Testis (tissue), 3 donors: ENCODE data around the gene ATP6V1E1. TPM values are rescaled to one million over a fixed set of nuclear protein-coding genes. Genes with fewer than 3 reads are reported as not detected.

Experiments used
- DNase-seq: peaks from one replicate; pipeline ENCODE4 v3.0.0-alpha.2; 2019
- H3K27ac ChIP-seq, 2 donors: fragments of 200-600 bp; sonication (generic); one replicate each; pipeline ENCODE4 v1.5.1; 2019
- H3K27me3 ChIP-seq: fragments of 200-600 bp; sonication (generic); one replicate; pipeline ENCODE4 v1.5.1; 2019
- H3K36me3 ChIP-seq: fragments of 200-600 bp; sonication (generic); one replicate; pipeline ENCODE4 v1.5.1; 2017; ENCODE audit warnings: low read depth; ENCODE audit errors: missing control alignments
- H3K4me1 ChIP-seq: fragments of 200-600 bp; sonication (generic); one replicate; pipeline ENCODE4 v1.5.1; 2019
- H3K4me3 ChIP-seq, 2 donors: fragments of 200-600 bp; sonication (generic); one replicate each; pipeline ENCODE4 v1.5.1; 2017 to 2019
- H3K9me3 ChIP-seq: fragments of 200-600 bp; sonication (generic); one replicate; pipeline ENCODE4 v1.5.1; 2017
- CTCF ChIP-seq, 3 experiments: fragments of 450-650 bp in 2 of 3; fragments of 200-600 bp in 1 of 3; sonication (generic) in 1 of 3; IDR thresholded peaks; one replicate each; pipeline ENCODE4 v1.5.1; 2016 to 2019; ENCODE audit warnings: antibody characterized with exemption in 3 of 3, mild to moderate bottlenecking in 2 of 3, moderate library complexity in 1 of 3
- POLR2A ChIP-seq: fragments of 450-650 bp; IDR thresholded peaks from one replicate; pipeline ENCODE4 v1.6.1; 2017; ENCODE audit warnings: antibody characterized with exemption, mild to moderate bottlenecking, moderate library complexity
- WGBS, 2 donors: methylation state at CpG; one replicate each; pipeline ENCODE4 v1.1.5; 2018; 5-methylcytosine and 5-hydroxymethylcytosine counted together
- intact Hi-C: fragments of 100-400 bp; cut with DNase I; formaldehyde crosslinking; loops from one replicate; pipeline ENCODE4 v1.15.1; 2023; ENCODE audit warnings: low total_unique reads
- polyA plus RNA-seq: library from polyadenylated mRNA; stranded (reverse); fragments of 350-450 nt; fragmentation: Illumina TruSeq; extraction: RNeasy Lipid Tissue Mini Kit (QIAGEN cat#74804); gene quantifications from one replicate; pipeline ENCODE4 v1.2.3, GENCODE V29; 2014; ENCODE audit warnings: low read depth, low replicate concordance; ENCODE audit not compliant: insufficient read depth
- total RNA-seq, 2 donors: library from RNA; depleted of rRNA; stranded (reverse); fragments of >200 nt; gene quantifications; one replicate each; pipeline ENCODE4 v1.2.3, GENCODE V29; 2016

ATP6V1E1 gene
- total and polyA plus RNA-seq, 3 donors from 2014 or later = 130 to 160 (median 146) TPM

GRCh38 chr22:17580441-17581031, 48.0 kb downstream of the ATP6V1E1 start:
- H3K27ac ChIP-seq = peak overlapping the region; percentile 18 to 32
- peaks cover 17% of the 10 kb centered on the region for H3K4me1 ChIP-seq
- intact Hi-C loops = no loop called here
- DNase-seq = peak; percentile 48
- no peaks in the 10 kb centered on the region for H3K27me3 ChIP-seq
- TF ChIP-seq CTCF (IDR thresholded peaks at IDR 0.05) (no peak), POLR2A (no peak)
- H3K36me3 ChIP-seq = no peaks in the 10 kb centered on the region
- H3K4me3 ChIP-seq = no peak overlapping the region
- 35 to 51% methylated on average over 14 of the region's 15 CpGs for WGBS, 2 donors
- no peaks in the 10 kb centered on the region for H3K9me3 ChIP-seq

GRCh38 chr22:17579535-17579981, 49.0 kb downstream of the ATP6V1E1 start:
- no peaks in the 10 kb centered on the region for H3K27me3 ChIP-seq
- no peak for DNase-seq
- WGBS, 2 donors = 92 to 93% methylated on average over 14 of the region's 14 CpGs
- H3K4me1 ChIP-seq = peaks cover 17% of the 10 kb centered on the region
- TF ChIP-seq POLR2A (no peak), CTCF (IDR thresholded peaks at IDR 0.05) (no peak)
- H3K27ac ChIP-seq = peak overlapping the region in 1 of 2 donors; percentile 32
- intact Hi-C loops = no loop called here
- no peaks in the 10 kb centered on the region for H3K36me3 ChIP-seq
- H3K9me3 ChIP-seq = no peaks in the 10 kb centered on the region
- H3K4me3 ChIP-seq = no peak overlapping the region

GRCh38 chr22:17578136-17578754, 50.3 kb downstream of the ATP6V1E1 start:
- Histone ChIP-seq H3K27me3 (no peaks in the 10 kb centered on the region), H3K9me3 (no peaks in the 10 kb centered on the region), H3K4me1 (peaks cover 17% of the 10 kb centered on the region), H3K36me3 (no peaks in the 10 kb centered on the region), H3K4me3 (no peak overlapping the region), H3K27ac (peak overlapping the region; percentile 66 to 71)
- 54 to 66% methylated on average over 11 of the region's 11 CpGs for WGBS, 2 donors
- DNase-seq = peak; percentile 93
- TF ChIP-seq POLR2A = no peak
- TF ChIP-seq CTCF (IDR thresholded peaks at IDR 0.05) = no peak
- intact Hi-C loops = no loop called here

- peaks cover 21% of the 10 kb centered on the region for H3K4me1 ChIP-seq
- no peak overlapping the region for H3K27ac ChIP-seq
- TF ChIP-seq CTCF (IDR thresholded peaks at IDR 0.05) = no peak
- no peak for TF ChIP-seq POLR2A
- no peak overlapping the region for H3K4me3 ChIP-seq
- H3K36me3 ChIP-seq = no peaks in the 10 kb centered on the region
- no peak for DNase-seq
- H3K27me3 ChIP-seq = no peaks in the 10 kb centered on the region
- H3K9me3 ChIP-seq = no peaks in the 10 kb centered on the region
- intact Hi-C loops = no loop called here
- 81 to 92% methylated on average over 6 of the region's 6 CpGs for WGBS, 2 donors
Observed at GRCh38 chr22:17576470-17576869, 52.1 kb downstream of the ATP6V1E1 start.

- TF ChIP-seq CTCF (IDR thresholded peaks at IDR 0.05) (no peak), POLR2A (no peak)
- Histone ChIP-seq H3K9me3 (no peaks in the 10 kb centered on the region), H3K36me3 (no peaks in the 10 kb centered on the region), H3K27me3 (no peaks in the 10 kb centered on the region), H3K4me1 (peaks cover 17% of the 10 kb centered on the region), H3K27ac (no peak overlapping the region), H3K4me3 (no peak overlapping the region)
- 77 to 86% methylated on average over 4 of the region's 4 CpGs for WGBS, 2 donors
- intact Hi-C loops = no loop called here
- DNase-seq = no peak
Observed at GRCh38 chr22:17575681-17576080, 52.9 kb downstream of the ATP6V1E1 start.
